GM12878 (cell line): ENCODE data around the gene DUSP22. TPM values are rescaled to one million over a fixed set of nuclear protein-coding genes. Genes with fewer than 3 reads are reported as not detected.

ENCODE experiments used
- ASH2L ChIP-seq: fragments of 300-600, 200-600 bp; sonication (generic); IDR thresholded peaks from 2 replicates; pipeline ENCODE4 v1.6.1; 2017; ENCODE audit warnings: low read depth, mild to moderate bottlenecking, borderline replicate concordance
- ATF7 ChIP-seq: fragments of 450-650 bp; IDR thresholded peaks from 2 replicates; pipeline ENCODE4 v1.6.1; 2016; ENCODE audit warnings: low read depth, mild to moderate bottlenecking
- CBFB ChIP-seq: IDR thresholded peaks from 2 replicates; pipeline ENCODE4 v1.6.1; 2016; ENCODE audit warnings: antibody characterized with exemption, low read depth
- DPF2 ChIP-seq: fragments of 450-650 bp; IDR thresholded peaks from 2 replicates; pipeline ENCODE4 v1.6.1; 2017; ENCODE audit warnings: mild to moderate bottlenecking
- HDGF ChIP-seq: fragments of 450-650 bp; IDR thresholded peaks from 2 replicates; pipeline ENCODE4 v1.6.1; 2016; ENCODE audit warnings: antibody characterized with exemption
- IKZF2 ChIP-seq, 2 experiments: fragments of 450-650 bp; IDR thresholded peaks; 2 replicates each; pipeline ENCODE4 v1.6.1; 2017; ENCODE audit warnings: mild to moderate bottlenecking in 2 of 2, moderate library complexity in 2 of 2
- KLF5 ChIP-seq: fragments of 450-650 bp; IDR thresholded peaks from 2 replicates; pipeline ENCODE4 v1.6.1; 2014; ENCODE audit warnings: mild to moderate bottlenecking; ENCODE audit not compliant: partially characterized antibody
- LARP7 ChIP-seq: fragments of 450-650 bp; IDR thresholded peaks from 2 replicates; pipeline ENCODE4 v1.6.1; 2017; ENCODE audit warnings: mild to moderate bottlenecking
- MLLT1 ChIP-seq: fragments of 450-650 bp; IDR thresholded peaks from 2 replicates; pipeline ENCODE4 v1.6.1; 2016; ENCODE audit warnings: mild to moderate bottlenecking
- MTA2 ChIP-seq: fragments of 450-650 bp; IDR thresholded peaks from 2 replicates; pipeline ENCODE4 v1.6.1; 2016; ENCODE audit warnings: low read depth, mild to moderate bottlenecking, moderate library complexity
- NBN ChIP-seq: fragments of 450-650 bp; IDR thresholded peaks from 2 replicates; pipeline ENCODE4 v1.6.1; 2016
- PML ChIP-seq: IDR thresholded peaks from 2 replicates; pipeline ENCODE4 v1.6.1; 2012; ENCODE audit warnings: low read length, inconsistent platforms
- POLR2AphosphoS5 ChIP-seq: IDR thresholded peaks from 2 replicates; pipeline ENCODE4 v1.6.1; 2011; ENCODE audit warnings: mild to moderate bottlenecking, low read length, inconsistent platforms
- RELB ChIP-seq: fragments of 450-650 bp; IDR thresholded peaks from 2 replicates; pipeline ENCODE4 v1.6.1; 2017; ENCODE audit warnings: low read depth, mild to moderate bottlenecking, moderate library complexity
- WRNIP1 ChIP-seq: IDR thresholded peaks from 2 replicates; pipeline ENCODE4 v1.6.1; 2011; ENCODE audit warnings: low read depth, low read length, improper control_type of control experiment, borderline replicate concordance
- ZBED1 ChIP-seq: IDR thresholded peaks from 2 replicates; pipeline ENCODE4 v1.6.1; 2016; ENCODE audit warnings: borderline replicate concordance
- polyA plus RNA-seq, 11 experiments: library from polyadenylated mRNA; depleted of rRNA in 4 of 11; unstranded in 6 of 11; stranded (reverse) in 5 of 11; fragments of >200 nt; fragmentation: Nextera tagmentation in 4 of 11; fragmentation: Illumina TruSeq in 1 of 11; extraction: Ambion mirVana in 4 of 11; extraction: Trizol in 1 of 11; gene quantifications; 1 replicate in 1 of 11; 2 replicates in 10 of 11; pipeline versions ENCODE4 v1.2.1 to v1.2.3, GENCODE V29; 2011 to 2016; ENCODE audit warnings: inconsistent platforms in 2 of 11, missing spikeins in 2 of 11, low read depth in 1 of 11
- total RNA-seq, 4 experiments: library from RNA; depleted of rRNA in 3 of 4; stranded (reverse); fragments of >200 nt in 3 of 4; fragmentation: Illumina TruSeq in 1 of 4; extraction: Trizol in 1 of 4; gene quantifications; 2 replicates each; pipeline versions ENCODE4 v1.2.1 to v1.2.3, GENCODE V29; 2013 to 2021

Gene DUSP22
- total and polyA plus RNA-seq, 10 of the 15 experiments (the other 5 are each of a cell fraction or from before 2014, with no cell fraction given): 78.9 to 156 (median 107) TPM

GRCh38 chr6:337805-338368 is 45.6 kb downstream of the DUSP22 start (continued):
- TF ChIP-seq MLLT1: peak; percentile 47; the same call in 1 of the 2 replicates
- 0 out of 2 replicates have a peak, but pooled peaks have one; percentile 55 for TF ChIP-seq ZBED1
- TF ChIP-seq HDGF: 0 out of 2 replicates have a peak, but pooled peaks have one; percentile 46
- TF ChIP-seq LARP7: 0 out of 2 replicates have a peak, but pooled peaks have one; percentile 41
- no peak; the same call in 1 of the 2 replicates for TF ChIP-seq CBFB
- TF ChIP-seq PML: no peak
- 0 out of 2 replicates have a peak, but pooled peaks have one; percentile 45 for TF ChIP-seq POLR2AphosphoS5
- TF ChIP-seq DPF2: 0 out of 2 replicates have a peak, but pooled peaks have one; percentile 17
- TF ChIP-seq MTA2: 0 out of 2 replicates have a peak, but pooled peaks have one; percentile 11
- peak; percentile 47; the same call in 1 of the 2 replicates for TF ChIP-seq RELB
- peak in 1 of 2 experiments; percentile 21; a peak in 2 of 4 replicates for TF ChIP-seq IKZF2 (IDR thresholded peaks at IDR 0.05)
- peak; percentile 49; the same call in 1 of the 2 replicates for TF ChIP-seq NBN
- TF ChIP-seq ATF7: 0 out of 2 replicates have a peak, but pooled peaks have one; percentile 22
- TF ChIP-seq WRNIP1: no peak
- peak; percentile 36; the same call in 1 of the 2 replicates for TF ChIP-seq ASH2L
- TF ChIP-seq KLF5: peak; percentile 58
- TF ChIP-seq, all 136 proteins: peak for 17
